ENCODE data around the gene TTC38. TPM values are rescaled to one million over a fixed set of nuclear protein-coding genes. Genes with fewer than 3 reads are reported as not detected.
A peak's percentile ranks its signal among the peaks of the same experiment; 100 is the strongest.
"Not testable (repeated sequence)": the region's sequence is repeated elsewhere in the genome, so short reads cannot be mapped to it uniquely, and the experiment has no call there.

Gene TTC38
- total and polyA plus RNA-seq, 5 donors from 2014 or later: 5.1 to 10.9 (median 5.7) TPM

GRCh38 chr22:46260038-46260437 is 7.8 kb upstream of the TTC38 start:
- Mint-ChIP-seq H3K4me1 (peaks cover 0 to 8% (median 2%) of the 10 kb centered on the region in 4 donors), H3K4me3 (peak overlapping the region in 1 of 4 donors; percentile 39), H3K27me3 (peaks cover 57% of the 10 kb centered on the region), H3K36me3 (no peaks in the 10 kb centered on the region), H3K27ac (no peak overlapping the region), H3K9me3 (peaks cover 0 to 4% (median 0%) of the 10 kb centered on the region in 7 donors)
- Histone ChIP-seq H3K27ac (ENCODE audit: insufficient read depth, low read length, poor library complexity, severe bottlenecking) (no peak overlapping the region), H3K4me1 (ENCODE audit: control insufficient read depth, insufficient read depth, low read length, poor library complexity, severe bottlenecking) (no peaks in the 10 kb centered on the region), H3K27me3 (ENCODE audit: control insufficient read depth, insufficient read depth, low read length) (peaks cover 34% of the 10 kb centered on the region), H3K4me3 (ENCODE audit: low read depth, low read length) (no peak overlapping the region), H3K36me3 (ENCODE audit: control insufficient read depth, insufficient read depth, low read length) (no peaks in the 10 kb centered on the region), H3K9me3 (ENCODE audit: control insufficient read depth in 2 of 2, low read length in 2 of 2) (no peaks in the 10 kb centered on the region)
- DNase-seq (no peak), ATAC-seq (ENCODE audit: low read depth in 2 of 2) (no peak)

- H3K9me3 ChIP-seq (ENCODE audit: control insufficient read depth in 2 of 2, low read length in 2 of 2): no peaks in the 10 kb centered on the region
- Mint-ChIP-seq H3K27ac (no peak overlapping the region), H3K4me3 (no peak overlapping the region), H3K4me1 (peaks cover 0 to 19% (median 8%) of the 10 kb centered on the region in 4 donors), H3K36me3 (no peaks in the 10 kb centered on the region), H3K27me3 (peaks cover 76% of the 10 kb centered on the region), H3K9me3 (peaks cover 0 to 5% (median 0%) of the 10 kb centered on the region in 7 donors)
- no peaks in the 10 kb centered on the region for H3K4me1 ChIP-seq (ENCODE audit: control insufficient read depth, insufficient read depth, low read length, poor library complexity, severe bottlenecking)
- ATAC-seq (ENCODE audit: low read depth in 2 of 2) (peak in 1 of 2 donors; percentile 37), DNase-seq (peak in 1 of 3 donors; percentile 30)
- no peak overlapping the region for H3K27ac ChIP-seq (ENCODE audit: insufficient read depth, low read length, poor library complexity, severe bottlenecking)
- peaks cover 34% of the 10 kb centered on the region for H3K27me3 ChIP-seq (ENCODE audit: control insufficient read depth, insufficient read depth, low read length)
- H3K4me3 ChIP-seq (ENCODE audit: low read depth, low read length): no peak overlapping the region
- no peaks in the 10 kb centered on the region for H3K36me3 ChIP-seq (ENCODE audit: control insufficient read depth, insufficient read depth, low read length)
Observed at GRCh38 chr22:46262449-46263215, 5.2 kb upstream of the TTC38 start.

DNA sequence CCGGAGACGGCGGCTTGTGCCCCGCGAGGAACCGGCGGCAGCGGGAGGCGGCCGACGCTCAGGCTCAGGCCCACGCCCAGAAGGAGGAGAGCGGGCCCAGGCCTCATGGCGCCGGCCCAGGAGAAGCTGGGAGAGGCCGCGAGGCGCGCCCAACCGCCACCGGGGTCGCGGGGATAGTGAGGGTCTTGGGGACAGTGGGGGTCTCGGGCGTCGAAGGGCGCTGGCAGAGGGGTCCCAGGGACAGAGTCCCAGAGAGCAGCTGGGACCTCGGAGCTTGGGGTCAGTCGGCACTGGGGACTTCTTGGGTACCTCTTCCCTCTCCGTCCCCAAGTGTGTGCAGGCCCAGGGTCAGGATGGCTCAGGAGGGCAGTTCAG is 4.6 kb upstream of the TTC38 start, which contains the start of gene PKDREJ:
Gene PKDREJ (minus strand): TSS at position 128 of the 375 bp plus-strand sequence. CDS start 21 bp downstream, at position 107.
- H3K4me3 ChIP-seq (ENCODE audit: low read depth, low read length): no peak within 1 kb of the TSS
- peak within 1 kb of the TSS in 2 of 4 donors; percentile 35 to 66 for H3K4me3 Mint-ChIP-seq

DNA sequence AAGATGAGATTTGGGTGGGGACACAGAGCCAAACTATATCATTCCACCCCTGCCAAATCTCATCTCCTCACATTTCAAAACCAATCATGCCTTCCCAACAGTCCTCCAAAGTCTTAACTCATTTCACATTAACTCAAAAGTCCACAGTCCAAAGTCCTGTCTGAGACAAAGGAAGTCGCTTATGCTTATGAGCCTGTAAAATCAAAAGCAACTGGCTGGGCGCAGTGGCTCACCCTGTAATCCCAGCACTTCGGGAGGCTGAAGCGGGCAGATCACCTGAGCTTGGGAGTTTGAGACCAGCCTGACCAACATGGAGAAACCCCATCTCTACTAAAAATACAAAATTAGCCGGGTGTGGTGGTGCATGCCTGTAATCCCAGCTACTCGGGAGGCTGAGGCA is 3.3 kb upstream of the TTC38 start:
- not testable (repeated sequence) for H3K36me3 ChIP-seq (ENCODE audit: control insufficient read depth, insufficient read depth, low read length); H3K36me3 Mint-ChIP-seq; H3K27ac ChIP-seq (ENCODE audit: insufficient read depth, low read length, poor library complexity, severe bottlenecking); ATAC-seq (ENCODE audit: low read depth in 2 of 2); H3K9me3 ChIP-seq (ENCODE audit: control insufficient read depth in 2 of 2, low read length in 2 of 2); H3K4me1 ChIP-seq (ENCODE audit: control insufficient read depth, insufficient read depth, low read length, poor library complexity, severe bottlenecking); H3K9me3 Mint-ChIP-seq; H3K27ac Mint-ChIP-seq; DNase-seq; H3K4me3 ChIP-seq (ENCODE audit: low read depth, low read length)
- Mint-ChIP-seq H3K4me1 (peaks cover 0 to 27% (median 14%) of the 10 kb centered on the region in 4 donors), H3K4me3 (peak overlapping the region in 1 of 4 donors; percentile 43), H3K27me3 (peaks cover 64% of the 10 kb centered on the region)
- H3K27me3 ChIP-seq (ENCODE audit: control insufficient read depth, insufficient read depth, low read length): peaks cover 24% of the 10 kb centered on the region

More for the DNA sequence above, 4.6 kb upstream of the TTC38 start, which contains the start of gene PKDREJ:
- Mint-ChIP-seq H3K27ac (no peak within 1 kb of the TSS), H3K4me1 (peaks cover 0 to 20% (median 9%) of the 10 kb centered on the region in 4 donors), H3K36me3 (no peaks in the 10 kb centered on the region), H3K27me3 (peaks cover 71% of the 10 kb centered on the region), H3K9me3 (peaks cover 0 to 5% (median 0%) of the 10 kb centered on the region in 7 donors)
- no peak for DNase-seq
- no peak for ATAC-seq (ENCODE audit: low read depth in 2 of 2)
- Histone ChIP-seq H3K27ac (ENCODE audit: insufficient read depth, low read length, poor library complexity, severe bottlenecking) (no peak within 1 kb of the TSS), H3K36me3 (ENCODE audit: control insufficient read depth, insufficient read depth, low read length) (no peaks in the 10 kb centered on the region), H3K27me3 (ENCODE audit: control insufficient read depth, insufficient read depth, low read length) (peaks cover 34% of the 10 kb centered on the region), H3K9me3 (ENCODE audit: control insufficient read depth in 2 of 2, low read length in 2 of 2) (no peaks in the 10 kb centered on the region), H3K4me1 (ENCODE audit: control insufficient read depth, insufficient read depth, low read length, poor library complexity, severe bottlenecking) (no peaks in the 10 kb centered on the region)

DNA sequence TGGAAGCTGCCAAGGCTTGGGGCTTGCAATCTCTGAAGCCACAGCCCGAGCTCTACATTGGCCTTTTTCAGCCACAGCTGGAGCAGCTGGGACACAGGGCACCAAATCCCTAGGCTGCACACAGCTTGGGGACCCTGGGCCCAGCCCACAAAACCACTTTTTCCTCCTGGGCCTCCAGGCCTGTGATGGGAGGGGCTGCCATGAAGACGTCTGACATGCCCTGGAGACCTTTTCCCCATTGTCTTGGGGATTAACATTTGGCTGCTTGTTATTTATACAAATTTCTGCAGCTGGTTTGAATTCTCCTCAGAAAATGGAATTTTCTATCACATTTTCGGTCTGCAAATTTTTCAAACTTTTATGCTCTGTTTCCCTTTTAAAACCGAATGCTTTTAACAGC is 2.2 kb upstream of the TTC38 start:
- H3K9me3 Mint-ChIP-seq; H3K4me3 ChIP-seq (ENCODE audit: low read depth, low read length); H3K9me3 ChIP-seq (ENCODE audit: control insufficient read depth in 2 of 2, low read length in 2 of 2); H3K27ac ChIP-seq (ENCODE audit: insufficient read depth, low read length, poor library complexity, severe bottlenecking); H3K36me3 ChIP-seq (ENCODE audit: control insufficient read depth, insufficient read depth, low read length); H3K4me1 ChIP-seq (ENCODE audit: control insufficient read depth, insufficient read depth, low read length, poor library complexity, severe bottlenecking); H3K36me3 Mint-ChIP-seq; H3K4me3 Mint-ChIP-seq; ATAC-seq (ENCODE audit: low read depth in 2 of 2); H3K27ac Mint-ChIP-seq; DNase-seq: not testable (repeated sequence)
- peaks cover 0 to 32% (median 19%) of the 10 kb centered on the region in 4 donors for H3K4me1 Mint-ChIP-seq
- peaks cover 16% of the 10 kb centered on the region for H3K27me3 ChIP-seq (ENCODE audit: control insufficient read depth, insufficient read depth, low read length)
- H3K27me3 Mint-ChIP-seq: peaks cover 62% of the 10 kb centered on the region

DNA sequence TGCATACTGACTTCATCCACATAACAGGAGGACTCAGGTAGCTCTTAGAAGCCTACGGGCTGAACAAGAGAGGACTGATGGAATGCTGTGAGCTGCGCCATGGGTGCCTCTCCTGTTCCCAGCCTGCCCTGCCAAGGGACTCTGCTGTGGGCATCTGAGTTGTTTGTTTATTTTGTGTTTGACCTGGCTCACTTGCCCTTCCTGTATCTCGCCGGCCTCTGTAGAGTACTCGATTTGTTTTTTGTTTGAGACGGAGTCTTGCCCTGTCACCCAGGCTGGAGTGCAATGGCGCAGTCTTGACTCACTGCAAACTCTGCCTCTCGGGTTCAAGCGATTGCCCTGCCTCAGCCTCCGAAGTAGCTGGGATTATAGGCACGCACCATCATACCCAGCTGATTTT is 1.8 kb downstream of the TTC38 start:
- no peak for DNase-seq

GRCh38 chr22:46272196-46272595 is 4.4 kb downstream of the TTC38 start:
- H3K9me3 Mint-ChIP-seq: peaks cover 0 to 4% (median 0%) of the 10 kb centered on the region in 7 donors

More for the DNA sequence above, 1.8 kb downstream of the TTC38 start:
- Mint-ChIP-seq H3K36me3 (peaks cover 4% of the 10 kb centered on the region), H3K4me3 (peak overlapping the region; percentile 70 to 93 (median 86)), H3K27me3 (peaks cover 30% of the 10 kb centered on the region), H3K9me3 (peaks cover 0 to 1% (median 0%) of the 10 kb centered on the region in 7 donors), H3K4me1 (peaks cover 0 to 26% (median 16%) of the 10 kb centered on the region in 4 donors), H3K27ac (peak overlapping the region in 1 of 3 donors; percentile 62)
- no peaks in the 10 kb centered on the region for H3K27me3 ChIP-seq (ENCODE audit: control insufficient read depth, insufficient read depth, low read length)
- H3K9me3 ChIP-seq (ENCODE audit: control insufficient read depth in 2 of 2, low read length in 2 of 2): no peaks in the 10 kb centered on the region
- H3K27ac ChIP-seq (ENCODE audit: insufficient read depth, low read length, poor library complexity, severe bottlenecking): no peak overlapping the region
- ATAC-seq (ENCODE audit: low read depth in 2 of 2): no peak
- H3K4me1 ChIP-seq (ENCODE audit: control insufficient read depth, insufficient read depth, low read length, poor library complexity, severe bottlenecking): no peaks in the 10 kb centered on the region
- H3K36me3 ChIP-seq (ENCODE audit: control insufficient read depth, insufficient read depth, low read length): no peaks in the 10 kb centered on the region
- H3K4me3 ChIP-seq (ENCODE audit: low read depth, low read length): no peak overlapping the region

More at GRCh38 chr22:46272196-46272595, 4.4 kb downstream of the TTC38 start:
- H3K36me3 ChIP-seq (ENCODE audit: control insufficient read depth, insufficient read depth, low read length): peaks cover 9% of the 10 kb centered on the region
- DNase-seq: no peak
- ATAC-seq (ENCODE audit: low read depth in 2 of 2): no peak
- Mint-ChIP-seq H3K27ac (no peak overlapping the region), H3K4me3 (peak overlapping the region in 1 of 4 donors; percentile 17), H3K4me1 (peaks cover 0 to 23% (median 13%) of the 10 kb centered on the region in 4 donors), H3K27me3 (peaks cover 4% of the 10 kb centered on the region), H3K36me3 (peaks cover 16% of the 10 kb centered on the region)
- no peak overlapping the region for H3K4me3 ChIP-seq (ENCODE audit: low read depth, low read length)
- H3K27me3 ChIP-seq (ENCODE audit: control insufficient read depth, insufficient read depth, low read length): no peaks in the 10 kb centered on the region
- H3K4me1 ChIP-seq (ENCODE audit: control insufficient read depth, insufficient read depth, low read length, poor library complexity, severe bottlenecking): no peaks in the 10 kb centered on the region
- H3K9me3 ChIP-seq (ENCODE audit: control insufficient read depth in 2 of 2, low read length in 2 of 2): no peaks in the 10 kb centered on the region
- no peak overlapping the region for H3K27ac ChIP-seq (ENCODE audit: insufficient read depth, low read length, poor library complexity, severe bottlenecking)
